Activated CD8-positive, alpha-beta memory T cell treated with anti-CD3 and anti-CD28 coated beads, Interleukin-2, amount 10 ng/mL, durations not matched to agents 7 days and 5 days (primary cell): ENCODE data around the gene SCGB1D1. TPM values are rescaled to one million over a fixed set of nuclear protein-coding genes. Genes with fewer than 3 reads are reported as not detected.

ENCODE experiments used
- ATAC-seq: fragments of 150-1000 bp; cut with Tn5 transposase; one replicate; pipeline ENCODE4 v1.10.0; 2021; ENCODE audit warnings: moderate library complexity
- CTCF ChIA-PET: fragments of 350-600 bp; sonication (Branson Sonifier 250); formaldehyde crosslinking; loops from one replicate; lab custom pipeline; 2021; ENCODE audit warnings: antibody characterized with exemption; lab: Charles Lee
- DNase-seq: peaks from one replicate; pipeline ENCODE4 v3.0.0-alpha.2; 2020
- H3K27ac Mint-ChIP-seq: one replicate; pipeline ENCODE4 v1.8.0; 2021; ENCODE audit warnings: mild to moderate bottlenecking, mixed read lengths
- H3K27me3 Mint-ChIP-seq: one replicate; pipeline ENCODE4 v1.8.0; 2021; ENCODE audit warnings: mixed read lengths
- H3K36me3 Mint-ChIP-seq: one replicate; pipeline ENCODE4 v1.8.0; 2021; ENCODE audit warnings: mild to moderate bottlenecking, mixed read lengths
- H3K4me1 Mint-ChIP-seq: one replicate; pipeline ENCODE4 v1.8.0; 2021; ENCODE audit warnings: mixed read lengths
- H3K4me3 Mint-ChIP-seq: one replicate; pipeline ENCODE4 v1.8.0; 2021; ENCODE audit warnings: mild to moderate bottlenecking, moderate library complexity, mixed read lengths
- H3K9me3 Mint-ChIP-seq: one replicate; pipeline ENCODE4 v1.8.0; 2022; ENCODE audit warnings: low read depth, mixed read lengths
- total RNA-seq, 2 experiments: library from RNA; stranded (reverse); gene quantifications; one replicate each; pipeline ENCODE4 v1.2.3, GENCODE V29; 2021

Gene SCGB1D1, protein sequence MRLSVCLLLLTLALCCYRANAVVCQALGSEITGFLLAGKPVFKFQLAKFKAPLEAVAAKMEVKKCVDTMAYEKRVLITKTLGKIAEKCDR
- total RNA-seq, result not detected

DNA sequence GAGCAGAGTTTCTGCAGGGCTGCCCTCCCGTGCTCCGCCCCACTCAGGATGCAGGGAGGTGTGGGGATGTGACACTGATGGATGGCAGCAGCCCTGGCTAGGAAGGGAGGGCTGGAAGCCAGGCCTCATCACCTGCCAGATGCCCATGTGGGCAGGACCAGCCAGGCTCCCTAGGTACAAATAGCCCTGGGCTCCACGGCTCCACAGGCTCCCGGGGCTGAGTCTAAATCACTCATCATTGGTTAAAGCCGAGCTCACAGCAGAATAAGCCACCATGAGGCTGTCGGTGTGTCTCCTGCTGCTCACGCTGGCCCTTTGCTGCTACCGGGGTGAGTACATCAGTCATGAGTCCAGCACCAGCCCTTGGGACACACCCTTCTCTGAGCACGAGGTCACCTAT is at the start of gene SCGB1D1:
Gene SCGB1D1 (plus strand): TSS at position 206 of the 400 bp plus-strand sequence. CDS start 69 bp downstream, at position 275.
- Mint-ChIP-seq H3K27me3 (peaks cover 44% of the 10 kb centered on the region), H3K4me1 (no peaks in the 10 kb centered on the region), H3K36me3 (no peaks in the 10 kb centered on the region), H3K4me3 (no peak within 1 kb of the TSS), H3K27ac (no peak within 1 kb of the TSS), H3K9me3 (no peaks in the 10 kb centered on the region)
- no peak for ATAC-seq
- CTCF ChIA-PET, result no interaction called here
- no peak for DNase-seq

DNA sequence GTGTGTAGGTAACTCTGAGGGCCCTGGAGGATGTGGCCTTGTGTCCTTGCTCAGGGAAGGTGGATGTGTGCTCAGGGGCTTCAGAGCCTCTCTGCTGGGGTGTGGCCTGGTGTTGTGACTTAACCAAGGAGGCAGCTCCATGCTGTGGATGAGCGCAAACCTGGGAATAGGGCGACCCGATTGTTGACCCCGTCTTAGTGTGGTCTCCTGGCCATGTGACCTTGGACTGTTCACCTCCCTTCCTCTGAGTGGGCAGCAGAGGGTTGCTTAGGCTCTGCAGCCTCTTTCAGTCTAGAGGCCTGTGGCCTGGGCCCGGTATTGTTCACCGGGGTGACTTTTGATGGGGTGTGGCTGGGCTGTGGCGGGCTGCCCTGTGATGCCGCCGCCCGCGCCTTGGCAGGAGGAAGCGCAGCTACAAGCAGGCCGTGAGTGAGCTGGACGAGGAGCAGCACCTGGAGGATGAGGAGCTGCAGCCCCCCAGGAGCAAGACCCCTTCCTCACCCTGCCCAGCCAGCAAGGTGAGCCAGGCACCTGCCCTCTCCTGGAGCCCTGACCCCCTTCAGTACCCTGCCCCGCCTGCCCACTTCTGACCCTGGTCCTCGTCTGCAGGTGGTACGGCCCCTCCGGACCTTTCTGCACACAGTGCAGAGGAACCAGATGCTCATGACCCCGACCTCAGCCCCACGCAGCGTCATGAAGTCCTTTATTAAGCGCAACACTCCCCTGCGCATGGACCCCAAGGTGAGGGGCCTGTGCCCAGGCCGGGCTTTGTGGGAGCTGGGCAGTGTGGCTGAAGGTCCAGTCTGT is 49.5 kb upstream of the SCGB1D1 start:
- ATAC-seq, result no peak
- DNase-seq, result peak; percentile 38
- peaks cover 25% of the 10 kb centered on the region for H3K36me3 Mint-ChIP-seq
- CTCF ChIA-PET, result no interaction called here
- H3K27me3 Mint-ChIP-seq, result no peaks in the 10 kb centered on the region
- H3K9me3 Mint-ChIP-seq, result no peaks in the 10 kb centered on the region
- H3K4me1 Mint-ChIP-seq, result peaks cover 1% of the 10 kb centered on the region
- no peak overlapping the region for H3K27ac Mint-ChIP-seq
- H3K4me3 Mint-ChIP-seq, result no peak overlapping the region

DNA sequence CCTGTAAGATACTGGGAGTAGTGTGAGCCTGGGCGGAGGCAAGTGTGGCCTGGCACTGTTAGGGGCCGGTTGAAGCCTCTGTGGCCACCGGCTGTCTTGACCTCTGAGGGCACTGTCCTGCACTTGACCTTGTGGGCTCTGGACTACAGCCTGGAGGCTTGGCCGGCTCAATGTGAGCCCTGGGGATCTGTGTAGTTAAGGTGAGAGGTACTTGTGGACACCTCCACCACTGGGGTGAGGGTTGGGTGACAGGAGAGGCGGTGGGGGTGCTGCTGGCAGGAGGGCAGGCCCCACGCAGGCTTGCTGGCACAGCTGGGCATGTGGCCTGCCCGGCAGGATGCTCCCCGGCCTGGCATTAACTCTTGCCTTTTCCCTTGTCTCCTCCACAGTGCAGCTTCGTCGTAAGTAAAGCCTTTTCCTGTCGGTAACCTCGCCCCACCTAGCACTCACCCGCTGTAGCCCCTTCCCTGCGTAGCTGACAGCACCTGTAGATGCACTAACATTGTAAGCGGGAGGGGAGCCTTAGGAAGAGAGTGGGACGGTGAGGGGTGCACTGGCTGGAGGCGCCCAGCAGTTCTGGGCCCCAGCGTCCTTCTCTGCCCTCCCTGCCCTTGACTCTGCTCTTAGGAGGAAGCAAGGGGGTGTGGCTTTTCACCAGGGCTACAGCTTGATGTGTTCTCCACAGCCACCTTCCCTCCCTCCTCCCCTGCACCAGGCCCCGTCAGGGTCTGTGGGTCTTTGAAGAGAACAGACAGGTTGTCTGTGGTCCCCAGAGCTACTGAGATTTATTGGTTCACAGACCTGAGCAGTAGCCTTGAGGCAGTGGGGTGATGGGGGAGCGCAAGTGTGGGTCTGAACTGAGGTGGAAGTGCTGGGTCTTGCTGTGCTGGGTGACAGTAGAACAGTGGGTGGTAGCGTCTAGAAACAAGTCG is 48.6 kb upstream of the SCGB1D1 start:
- H3K27me3 Mint-ChIP-seq, result no peaks in the 10 kb centered on the region
- DNase-seq, result peak; percentile 27
- H3K36me3 Mint-ChIP-seq, result peaks cover 28% of the 10 kb centered on the region
- no peak overlapping the region for H3K4me3 Mint-ChIP-seq
- CTCF ChIA-PET, result no interaction called here
- H3K27ac Mint-ChIP-seq, result no peak overlapping the region
- peaks cover 1% of the 10 kb centered on the region for H3K4me1 Mint-ChIP-seq
- H3K9me3 Mint-ChIP-seq, result no peaks in the 10 kb centered on the region
- ATAC-seq, result no peak

DNA sequence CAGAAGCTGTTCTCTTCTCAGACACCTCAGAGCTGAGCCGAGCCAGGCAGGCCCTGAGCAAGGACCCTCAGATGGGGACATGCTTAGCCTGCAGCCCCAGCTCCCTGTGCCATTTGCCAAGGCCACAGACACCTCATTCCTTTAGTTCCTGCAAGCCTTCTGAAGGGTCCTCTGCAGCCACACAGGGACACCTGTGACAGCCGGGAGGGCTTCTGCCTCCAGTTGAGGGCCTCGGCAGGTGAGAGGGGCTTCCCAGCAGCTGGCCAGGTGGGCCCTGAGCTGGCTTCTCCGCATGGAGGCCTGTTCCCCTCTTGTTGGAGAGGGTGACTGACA is 48.0 kb upstream of the SCGB1D1 start:
- H3K36me3 Mint-ChIP-seq, result peaks cover 32% of the 10 kb centered on the region
- no peaks in the 10 kb centered on the region for H3K9me3 Mint-ChIP-seq
- peak; percentile 38 for DNase-seq
- H3K27ac Mint-ChIP-seq, result no peak overlapping the region
- CTCF ChIA-PET, result no interaction called here
- H3K4me1 Mint-ChIP-seq, result no peaks in the 10 kb centered on the region
- ATAC-seq, result no peak
- no peak overlapping the region for H3K4me3 Mint-ChIP-seq
- no peaks in the 10 kb centered on the region for H3K27me3 Mint-ChIP-seq

DNA sequence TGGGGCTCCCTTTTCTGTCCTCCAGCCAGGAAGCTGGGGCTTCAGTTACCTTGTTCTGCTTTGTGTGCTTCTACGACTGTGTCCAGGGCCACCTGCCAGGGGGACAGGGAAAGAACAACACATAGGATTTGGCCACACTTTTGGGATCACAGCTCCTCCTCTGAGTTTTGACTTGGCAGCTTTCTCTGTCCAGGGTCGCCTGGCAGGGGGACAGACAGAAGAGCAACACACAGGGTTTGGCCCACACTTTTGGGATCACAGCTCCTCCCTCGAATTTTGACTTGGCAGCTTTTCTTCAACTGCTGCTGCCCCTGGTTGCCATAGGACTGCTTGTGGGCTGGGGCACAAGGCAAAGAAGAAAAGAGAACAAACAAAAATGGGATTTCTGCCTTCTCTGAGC is 47.1 kb upstream of the SCGB1D1 start:
- Mint-ChIP-seq H3K27ac (no peak overlapping the region), H3K4me3 (no peak overlapping the region), H3K27me3 (no peaks in the 10 kb centered on the region), H3K9me3 (no peaks in the 10 kb centered on the region), H3K4me1 (no peaks in the 10 kb centered on the region), H3K36me3 (peaks cover 38% of the 10 kb centered on the region)
- DNase-seq (no peak), ATAC-seq (no peak)
- CTCF ChIA-PET, result interaction anchor here (0.7 to 1.0 kb wide), 3 partner anchors 10 to 35 kb away, joined by 3 read pairs; no protein-coding TSS in a partner anchor

DNA sequence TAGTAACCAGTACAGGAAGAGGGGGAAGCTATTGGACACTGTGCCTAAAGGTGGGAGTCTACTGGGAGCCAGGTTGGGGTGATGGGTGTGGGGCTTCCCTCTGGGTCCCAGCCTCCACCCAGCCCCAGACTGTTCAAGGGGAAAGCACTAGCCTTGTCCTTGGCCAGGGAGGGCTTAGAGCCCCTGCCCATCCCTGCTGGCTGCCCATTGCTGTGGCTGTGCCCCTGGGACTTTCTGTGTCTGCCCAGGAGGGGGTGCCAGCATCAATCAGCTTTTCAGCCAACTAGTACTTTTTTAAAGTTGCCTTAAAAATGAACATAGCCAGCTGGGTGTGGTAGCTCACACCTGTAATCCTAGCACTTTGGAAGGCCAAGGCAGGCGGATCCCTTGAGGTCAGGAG is 46.3 kb upstream of the SCGB1D1 start:
- CTCF ChIA-PET, result no interaction called here
- peaks cover 40% of the 10 kb centered on the region for H3K36me3 Mint-ChIP-seq
- no peak for ATAC-seq

DNA sequence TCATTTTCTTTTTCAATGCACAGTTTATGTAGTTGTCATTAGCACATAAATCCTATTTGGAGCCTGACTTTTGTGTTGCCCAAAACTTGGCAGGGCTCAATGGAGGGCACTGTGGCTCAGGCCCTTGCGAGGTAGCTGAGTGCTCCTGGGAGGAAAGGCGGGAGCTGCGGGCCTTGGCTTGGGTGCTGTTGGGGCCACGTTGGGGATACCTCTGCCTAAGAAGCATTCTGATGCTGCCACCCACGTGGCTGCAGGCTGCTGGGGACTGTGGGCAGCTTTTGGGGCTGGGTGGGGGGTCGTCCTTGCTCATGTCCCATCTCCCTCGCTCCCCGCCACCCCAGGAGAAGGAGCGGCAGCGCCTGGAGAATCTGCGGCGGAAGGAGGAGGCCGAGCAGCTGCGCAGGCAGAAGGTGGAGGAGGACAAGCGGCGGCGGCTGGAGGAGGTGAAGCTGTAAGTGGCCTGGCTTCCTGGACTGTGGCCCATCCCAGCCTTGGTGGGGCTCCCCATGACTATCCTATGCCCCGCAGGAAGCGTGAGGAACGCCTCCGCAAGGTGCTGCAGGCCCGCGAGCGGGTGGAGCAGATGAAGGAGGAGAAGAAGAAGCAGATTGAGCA is 45.3 kb upstream of the SCGB1D1 start:
- peaks cover 43% of the 10 kb centered on the region for H3K36me3 Mint-ChIP-seq
- no peaks in the 10 kb centered on the region for H3K9me3 Mint-ChIP-seq
- CTCF ChIA-PET, result no interaction called here
- DNase-seq (peak; percentile 27), ATAC-seq (no peak)
- H3K27me3 Mint-ChIP-seq, result no peaks in the 10 kb centered on the region
- peak overlapping the region; percentile 49 for H3K27ac Mint-ChIP-seq
- H3K4me1 Mint-ChIP-seq, result no peaks in the 10 kb centered on the region
- no peak overlapping the region for H3K4me3 Mint-ChIP-seq

More for the DNA sequence above, 46.3 kb upstream of the SCGB1D1 start:
- no peak overlapping the region for H3K27ac Mint-ChIP-seq
- no peaks in the 10 kb centered on the region for H3K9me3 Mint-ChIP-seq
- peak; percentile 26 for DNase-seq
- H3K27me3 Mint-ChIP-seq, result no peaks in the 10 kb centered on the region
- no peaks in the 10 kb centered on the region for H3K4me1 Mint-ChIP-seq
- H3K4me3 Mint-ChIP-seq, result no peak overlapping the region

DNA sequence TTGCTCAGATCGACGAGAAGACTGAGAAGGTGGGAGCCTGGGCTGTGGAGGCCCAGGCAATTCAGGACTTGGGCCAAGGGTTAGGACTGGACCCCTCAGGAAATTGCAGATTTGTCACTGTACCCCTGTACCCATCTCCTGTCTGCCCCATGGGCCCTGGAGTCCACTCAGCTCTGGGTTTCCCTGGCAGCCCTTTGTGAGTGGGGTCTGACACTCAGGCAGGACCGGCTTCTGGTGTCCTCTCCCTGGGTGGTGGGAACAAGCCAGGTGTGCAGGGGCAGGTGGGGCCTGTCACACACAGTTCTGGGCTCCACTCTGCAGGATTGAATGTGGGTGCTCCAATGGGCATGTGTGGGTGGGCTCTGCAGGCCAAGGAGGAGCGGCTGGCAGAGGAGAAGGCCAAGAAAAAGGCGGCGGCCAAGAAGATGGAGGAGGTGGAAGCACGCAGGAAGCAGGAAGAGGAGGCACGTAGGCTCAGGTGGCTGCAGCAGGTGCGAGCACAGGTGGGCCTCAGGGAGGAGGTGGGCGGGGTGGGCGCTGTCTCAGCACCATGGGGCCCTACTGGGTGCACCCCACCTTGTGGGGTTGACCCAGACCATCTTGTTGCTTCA is 44.6 kb upstream of the SCGB1D1 start:
- Mint-ChIP-seq H3K4me1 (no peaks in the 10 kb centered on the region), H3K27me3 (no peaks in the 10 kb centered on the region), H3K27ac (peak overlapping the region; percentile 49), H3K9me3 (no peaks in the 10 kb centered on the region), H3K36me3 (peaks cover 50% of the 10 kb centered on the region), H3K4me3 (no peak overlapping the region)
- ATAC-seq (no peak), DNase-seq (peak; percentile 37)
- CTCF ChIA-PET, result no interaction called here

DNA sequence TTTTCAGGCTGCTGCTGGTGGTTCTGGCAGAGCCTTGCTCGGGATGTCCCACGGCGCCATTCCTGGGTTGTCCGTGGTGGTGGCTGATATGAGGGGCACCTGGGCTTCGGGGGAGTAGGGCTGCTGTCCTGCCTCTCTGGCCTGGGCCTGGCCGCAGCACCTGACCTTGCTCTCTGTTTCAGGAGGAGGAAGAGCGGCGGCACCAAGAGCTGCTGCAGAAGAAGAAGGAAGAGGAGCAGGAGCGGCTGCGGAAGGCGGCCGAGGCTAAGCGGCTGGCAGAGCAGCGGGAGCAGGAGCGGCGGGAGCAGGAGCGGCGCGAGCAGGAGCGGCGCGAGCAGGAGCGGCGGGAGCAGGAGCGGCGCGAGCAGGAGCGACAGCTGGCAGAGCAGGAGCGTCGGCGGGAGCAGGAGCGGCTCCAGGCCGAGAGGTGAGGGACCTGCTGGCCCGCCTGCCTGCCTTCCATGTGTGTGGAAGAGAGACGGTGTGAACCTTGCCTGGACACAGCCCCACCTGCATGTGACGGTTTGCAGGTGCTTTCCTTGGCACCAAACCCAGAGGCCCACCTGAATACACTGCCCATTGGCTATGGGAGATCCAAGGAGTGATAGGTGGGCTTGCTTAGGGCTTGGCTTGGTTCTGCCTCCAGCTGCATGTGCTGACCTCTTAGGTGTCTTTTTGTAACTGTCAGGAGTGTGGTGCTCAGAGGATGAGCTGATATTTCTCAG is 43.4 kb upstream of the SCGB1D1 start:
- Mint-ChIP-seq H3K9me3 (no peaks in the 10 kb centered on the region), H3K27me3 (no peaks in the 10 kb centered on the region), H3K36me3 (peaks cover 60% of the 10 kb centered on the region), H3K4me3 (no peak overlapping the region), H3K27ac (no peak overlapping the region), H3K4me1 (no peaks in the 10 kb centered on the region)
- no peak for DNase-seq
- CTCF ChIA-PET, result no interaction called here
- ATAC-seq, result no peak

DNA sequence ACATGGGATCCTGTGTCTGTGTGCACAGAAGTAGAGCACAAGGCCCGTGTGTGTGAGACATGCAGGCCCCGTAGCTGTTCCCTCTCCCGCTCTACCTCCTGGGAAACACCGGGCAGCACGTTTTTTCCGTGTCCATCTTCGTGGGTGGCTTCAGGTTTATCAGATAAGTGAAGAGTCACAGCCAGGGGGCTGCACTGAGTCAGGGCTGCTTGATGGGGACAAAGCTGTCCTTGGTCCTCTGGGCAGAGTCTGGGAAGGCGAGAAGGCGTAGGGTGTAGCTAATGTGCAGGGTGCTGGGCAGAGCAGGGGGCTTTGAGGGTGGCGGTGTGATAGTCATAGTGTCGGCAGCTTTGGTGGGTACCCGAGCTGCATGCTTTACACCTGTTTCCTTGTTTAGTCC is 42.5 kb upstream of the SCGB1D1 start:
- ATAC-seq, result no peak
- H3K4me3 Mint-ChIP-seq, result no peak overlapping the region
- DNase-seq, result peak; percentile 32
- no peaks in the 10 kb centered on the region for H3K9me3 Mint-ChIP-seq
- CTCF ChIA-PET, result interaction anchor here (0.6 kb wide), 1 partner anchor 406 kb away, joined by 3 read pairs; no protein-coding TSS in a partner anchor
- no peak overlapping the region for H3K27ac Mint-ChIP-seq
- H3K27me3 Mint-ChIP-seq, result no peaks in the 10 kb centered on the region
- H3K36me3 Mint-ChIP-seq, result peaks cover 59% of the 10 kb centered on the region
- no peaks in the 10 kb centered on the region for H3K4me1 Mint-ChIP-seq

DNA sequence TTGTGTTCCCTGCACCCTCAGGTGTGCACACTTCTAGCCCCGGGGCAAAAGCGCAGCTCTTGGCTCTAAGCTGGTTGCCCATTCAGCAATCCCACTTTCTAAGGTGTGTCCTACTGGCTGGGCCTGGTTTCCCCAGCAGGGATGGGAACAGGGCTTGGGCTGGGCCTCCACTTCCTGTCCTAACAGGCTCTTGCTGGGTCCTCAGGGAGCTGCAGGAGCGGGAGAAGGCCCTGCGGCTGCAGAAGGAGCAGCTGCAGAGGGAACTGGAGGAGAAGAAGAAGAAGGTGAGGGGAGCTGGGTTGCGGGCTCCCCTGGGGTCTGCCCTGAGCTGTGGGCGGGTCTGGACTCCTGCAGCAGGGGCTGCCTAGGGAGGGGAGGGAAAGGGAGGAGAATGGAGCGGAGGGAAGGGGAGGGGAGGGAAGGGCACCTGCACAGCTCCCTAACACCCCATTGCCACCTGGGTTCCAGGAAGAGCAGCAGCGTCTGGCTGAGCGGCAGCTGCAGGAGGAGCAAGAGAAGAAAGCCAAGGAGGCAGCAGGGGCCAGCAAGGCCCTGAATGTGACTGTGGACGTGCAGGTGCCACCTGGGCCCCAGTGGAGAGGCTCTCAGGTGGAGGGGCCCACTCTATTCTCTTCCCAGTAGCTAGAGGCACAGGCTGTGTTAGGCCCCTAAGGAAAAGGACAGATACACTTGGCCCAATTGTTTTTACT is 41.6 kb upstream of the SCGB1D1 start:
- Mint-ChIP-seq H3K4me1 (no peaks in the 10 kb centered on the region), H3K36me3 (peaks cover 63% of the 10 kb centered on the region), H3K4me3 (no peak overlapping the region), H3K9me3 (no peaks in the 10 kb centered on the region), H3K27ac (no peak overlapping the region), H3K27me3 (no peaks in the 10 kb centered on the region)
- DNase-seq, result peak; percentile 19
- ATAC-seq, result no peak
- CTCF ChIA-PET, result no interaction called here
